Measurements from ENCODE around the gene GRID2. TPM values are rescaled to one million over a fixed set of nuclear protein-coding genes. Genes with fewer than 3 reads are reported as not detected.

GRID2 gene
- total and polyA plus RNA-seq, 10 of the 15 experiments (the other 5 are each of a cell fraction or from before 2014, with no cell fraction given) = not detected

DNA sequence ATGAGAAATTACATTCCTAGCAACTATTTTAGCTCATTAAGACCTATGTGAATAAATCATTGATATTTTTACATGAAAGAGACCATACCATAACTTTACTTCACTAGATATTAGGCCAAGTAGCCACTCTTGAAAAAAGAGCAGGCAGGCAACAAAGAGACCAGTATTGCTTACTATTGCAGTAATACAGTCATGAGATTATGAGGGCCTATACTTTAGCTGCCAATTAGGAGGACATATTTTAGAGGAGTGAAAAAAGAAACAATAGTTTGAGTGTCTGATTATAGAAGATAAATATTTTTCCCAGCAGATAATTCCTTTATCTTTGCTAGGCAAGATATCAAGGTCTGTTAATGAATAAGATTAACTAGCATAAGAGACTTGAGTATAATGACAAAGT lies 739.0 kb downstream of the GRID2 start:
- H3K4me1 ChIP-seq (ENCODE audit: control insufficient read depth, insufficient read depth, low read length) = no peaks in the 10 kb centered on the region
- DNase-seq (ENCODE audit: low read depth, low spot score) (no peak), ATAC-seq (no peak), FAIRE-seq (no peak)
- no peak overlapping the region for H2AFZ ChIP-seq (ENCODE audit: control insufficient read depth, low read depth, low read length)
- no peak overlapping the region for H3K4me3 ChIP-seq
- BruUV-seq (replicated peaks) = no TSS peak
- no peaks in the 10 kb centered on the region for H3K27me3 ChIP-seq (replicated peaks in 1 of 2; ENCODE audit: control insufficient read depth in 2 of 2, insufficient read depth in 2 of 2, low read length in 1 of 2)
- H3K27ac ChIP-seq (ENCODE audit: control insufficient read depth, insufficient read depth) = no peak overlapping the region
- no peaks in the 10 kb centered on the region for H3K79me2 ChIP-seq (ENCODE audit: control insufficient read depth, insufficient read depth, low read length)
- H4K20me1 ChIP-seq (ENCODE audit: control insufficient read depth, insufficient read depth) = no peaks in the 10 kb centered on the region
- ChIA-PET CTCF (no interaction called here), SMC1A (ENCODE audit: uncharacterized antibody, unreplicated experiment) (interaction anchor here (1.0 kb wide), 1 partner anchor 12 kb away, joined by 3 read pairs; no protein-coding TSS in a partner anchor), RAD21 (ENCODE audit: unreplicated experiment) (no interaction called here), POLR2A (no interaction called here)
- no peak for TF ChIP-seq CEBPB (IDR thresholded peaks at IDR 0.05; ENCODE audit: borderline replicate concordance in 1 of 2, low read depth in 2 of 2, low read length in 2 of 2)
- no peak for TF ChIP-seq NR2C1 (IDR thresholded peaks at IDR 0.05)
- TF ChIP-seq, protein P1, sequence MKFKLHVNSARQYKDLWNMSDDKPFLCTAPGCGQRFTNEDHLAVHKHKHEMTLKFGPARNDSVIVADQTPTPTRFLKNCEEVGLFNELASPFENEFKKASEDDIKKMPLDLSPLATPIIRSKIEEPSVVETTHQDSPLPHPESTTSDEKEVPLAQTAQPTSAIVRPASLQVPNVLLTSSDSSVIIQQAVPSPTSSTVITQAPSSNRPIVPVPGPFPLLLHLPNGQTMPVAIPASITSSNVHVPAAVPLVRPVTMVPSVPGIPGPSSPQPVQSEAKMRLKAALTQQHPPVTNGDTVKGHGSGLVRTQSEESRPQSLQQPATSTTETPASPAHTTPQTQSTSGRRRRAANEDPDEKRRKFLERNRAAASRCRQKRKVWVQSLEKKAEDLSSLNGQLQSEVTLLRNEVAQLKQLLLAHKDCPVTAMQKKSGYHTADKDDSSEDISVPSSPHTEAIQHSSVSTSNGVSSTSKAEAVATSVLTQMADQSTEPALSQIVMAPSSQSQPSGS (IDR thresholded peaks at IDR 0.05; ENCODE audit: low read length) = no peak
- TF ChIP-seq MYB (IDR thresholded peaks at IDR 0.05; ENCODE audit: borderline replicate concordance, low read depth, low read length) = no peak
- in situ Hi-C loops (cut with MboI) (no loop called here), intact Hi-C loops (cut with micrococcal nuclease; ENCODE audit: unreplicated experiment) (no loop called here)
- no peak overlapping the region for H3K9ac ChIP-seq (ENCODE audit: control insufficient read depth, insufficient read depth, low read length)
- H3K4me2 ChIP-seq (ENCODE audit: control insufficient read depth, insufficient read depth) = no peak overlapping the region
- H3K9me3 ChIP-seq (replicated peaks; ENCODE audit: control insufficient read depth, insufficient read depth, low read length) = no peaks in the 10 kb centered on the region
- no peaks in the 10 kb centered on the region for H3K36me3 ChIP-seq (ENCODE audit: control insufficient read depth in 2 of 2, insufficient read depth in 2 of 2, low read length in 1 of 2)

DNA sequence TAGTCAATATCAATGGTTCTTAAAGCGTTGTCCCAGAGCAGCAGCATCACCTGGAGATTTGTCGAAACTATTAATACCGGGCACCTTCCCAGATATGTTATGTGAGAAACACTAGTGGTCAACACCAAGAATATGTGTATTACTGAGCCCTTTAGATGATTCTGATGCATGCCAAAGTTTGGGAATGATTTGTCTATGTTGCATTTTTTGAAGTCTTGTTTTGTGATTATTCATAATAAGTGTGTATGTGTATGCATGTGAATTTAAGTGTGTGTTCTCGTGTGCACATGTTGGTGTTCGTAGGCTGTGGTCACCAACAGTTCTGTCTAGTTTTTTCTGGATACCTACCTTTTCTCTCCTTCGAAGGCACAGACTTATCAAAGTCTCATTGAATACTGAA lies 749.4 kb downstream of the GRID2 start:
- Histone ChIP-seq H3K9ac (ENCODE audit: control insufficient read depth, insufficient read depth, low read length) (no peak overlapping the region), H3K4me2 (ENCODE audit: control insufficient read depth, insufficient read depth) (no peak overlapping the region), H3K4me3 (no peak overlapping the region), H4K20me1 (ENCODE audit: control insufficient read depth, insufficient read depth) (no peaks in the 10 kb centered on the region), H3K27me3 (replicated peaks in 1 of 2; ENCODE audit: control insufficient read depth in 2 of 2, insufficient read depth in 2 of 2, low read length in 1 of 2) (no peaks in the 10 kb centered on the region; a peak in 1 of 4 replicates), H2AFZ (ENCODE audit: control insufficient read depth, low read depth, low read length) (no peak overlapping the region), H3K9me3 (replicated peaks; ENCODE audit: control insufficient read depth, insufficient read depth, low read length) (no peaks in the 10 kb centered on the region), H3K36me3 (ENCODE audit: control insufficient read depth in 2 of 2, insufficient read depth in 2 of 2, low read length in 1 of 2) (no peaks in the 10 kb centered on the region), H3K79me2 (ENCODE audit: control insufficient read depth, insufficient read depth, low read length) (no peaks in the 10 kb centered on the region), H3K4me1 (ENCODE audit: control insufficient read depth, insufficient read depth, low read length) (no peaks in the 10 kb centered on the region), H3K27ac (ENCODE audit: control insufficient read depth, insufficient read depth) (no peak overlapping the region)
- ChIA-PET SMC1A (ENCODE audit: uncharacterized antibody, unreplicated experiment) (no interaction called here), POLR2A (no interaction called here), CTCF (no interaction called here), RAD21 (ENCODE audit: unreplicated experiment) (no interaction called here)
- no peak for DNase-seq (ENCODE audit: low read depth, low spot score)
- WGBS (ENCODE audit: insufficient coverage, insufficient replicate concordance, low lambda C conversion rate, missing lambda C conversion rate) = 10% methylated on average over 6 of the region's 6 CpGs
- intact Hi-C loops (cut with micrococcal nuclease; ENCODE audit: unreplicated experiment) (no loop called here), in situ Hi-C loops (cut with MboI) (no loop called here)
- TF ChIP-seq POLR2AphosphoS2 (IDR thresholded peaks at IDR 0.05; ENCODE audit: low read depth, low read length) (no peak), ETV6 (conservative IDR thresholded peaks at IDR 0.05 in 1 of 2, IDR thresholded peaks at IDR 0.05 in 1 of 2; ENCODE audit: borderline replicate concordance in 1 of 2, low read depth in 1 of 2) (no peak), CBX5 (IDR thresholded peaks at IDR 0.05; ENCODE audit: low read depth) (no peak), SMC3 (IDR thresholded peaks at IDR 0.05; ENCODE audit: borderline replicate concordance, low read length) (no peak)
- TF ChIP-seq, protein P2, sequence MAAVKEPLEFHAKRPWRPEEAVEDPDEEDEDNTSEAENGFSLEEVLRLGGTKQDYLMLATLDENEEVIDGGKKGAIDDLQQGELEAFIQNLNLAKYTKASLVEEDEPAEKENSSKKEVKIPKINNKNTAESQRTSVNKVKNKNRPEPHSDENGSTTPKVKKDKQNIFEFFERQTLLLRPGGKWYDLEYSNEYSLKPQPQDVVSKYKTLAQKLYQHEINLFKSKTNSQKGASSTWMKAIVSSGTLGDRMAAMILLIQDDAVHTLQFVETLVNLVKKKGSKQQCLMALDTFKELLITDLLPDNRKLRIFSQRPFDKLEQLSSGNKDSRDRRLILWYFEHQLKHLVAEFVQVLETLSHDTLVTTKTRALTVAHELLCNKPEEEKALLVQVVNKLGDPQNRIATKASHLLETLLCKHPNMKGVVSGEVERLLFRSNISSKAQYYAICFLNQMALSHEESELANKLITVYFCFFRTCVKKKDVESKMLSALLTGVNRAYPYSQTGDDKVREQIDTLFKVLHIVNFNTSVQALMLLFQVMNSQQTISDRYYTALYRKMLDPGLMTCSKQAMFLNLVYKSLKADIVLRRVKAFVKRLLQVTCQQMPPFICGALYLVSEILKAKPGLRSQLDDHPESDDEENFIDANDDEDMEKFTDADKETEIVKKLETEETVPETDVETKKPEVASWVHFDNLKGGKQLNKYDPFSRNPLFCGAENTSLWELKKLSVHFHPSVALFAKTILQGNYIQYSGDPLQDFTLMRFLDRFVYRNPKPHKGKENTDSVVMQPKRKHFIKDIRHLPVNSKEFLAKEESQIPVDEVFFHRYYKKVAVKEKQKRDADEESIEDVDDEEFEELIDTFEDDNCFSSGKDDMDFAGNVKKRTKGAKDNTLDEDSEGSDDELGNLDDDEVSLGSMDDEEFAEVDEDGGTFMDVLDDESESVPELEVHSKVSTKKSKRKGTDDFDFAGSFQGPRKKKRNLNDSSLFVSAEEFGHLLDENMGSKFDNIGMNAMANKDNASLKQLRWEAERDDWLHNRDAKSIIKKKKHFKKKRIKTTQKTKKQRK (IDR thresholded peaks at IDR 0.05; ENCODE audit: low read depth, low read length) = no peak
- no TSS peak for BruUV-seq (replicated peaks)
- ATAC-seq = no peak
- FAIRE-seq = no peak

Data from GM12878 (cell line).